Measurements from ENCODE around the gene GNB3.

The GNB3 gene

GRCh38 chr12:6823182-6824084 is 17.3 kb upstream of the GNB3 start:
- DNase-seq (ENCODE audit: low read depth), result no peak
- H3K4me3 ChIP-seq (ENCODE audit: low read depth, low read length), result no peak overlapping the region
- TF ChIP-seq CTCF (IDR thresholded peaks at IDR 0.05; ENCODE audit: control insufficient read depth, extremely low read depth, insufficient read depth), result no peak

GRCh38 chr12:6824085-6824775 is 16.5 kb upstream of the GNB3 start:
- H3K4me3 ChIP-seq (ENCODE audit: low read depth, low read length), result no peak overlapping the region
- no peak for TF ChIP-seq CTCF (IDR thresholded peaks at IDR 0.05; ENCODE audit: control insufficient read depth, extremely low read depth, insufficient read depth)
- DNase-seq (ENCODE audit: low read depth), result no peak

- DNase-seq (ENCODE audit: low read depth), result no peak
- H3K4me3 ChIP-seq (ENCODE audit: low read depth, low read length), result no peak overlapping the region
- TF ChIP-seq CTCF (IDR thresholded peaks at IDR 0.05; ENCODE audit: control insufficient read depth, extremely low read depth, insufficient read depth), result no peak
These were observed 15.8 kb upstream of the GNB3 start for GRCh38 chr12:6824901-6825381.

- H3K4me3 ChIP-seq (ENCODE audit: low read depth, low read length), result no peak overlapping the region
- peak; percentile 47 for DNase-seq (ENCODE audit: low read depth)
- TF ChIP-seq CTCF (IDR thresholded peaks at IDR 0.05; ENCODE audit: control insufficient read depth, extremely low read depth, insufficient read depth), result peak; percentile 95
These were observed 15.2 kb upstream of the GNB3 start for GRCh38 chr12:6825398-6826124.

- no peak overlapping the region for H3K4me3 ChIP-seq (ENCODE audit: low read depth, low read length)
- no peak for DNase-seq (ENCODE audit: low read depth)
- TF ChIP-seq CTCF (IDR thresholded peaks at IDR 0.05; ENCODE audit: control insufficient read depth, extremely low read depth, insufficient read depth), result no peak
These were observed 14.5 kb upstream of the GNB3 start for GRCh38 chr12:6826125-6826733.

GRCh38 chr12:6826734-6827436 is 13.8 kb upstream of the GNB3 start:
- no peak overlapping the region for H3K4me3 ChIP-seq (ENCODE audit: low read depth, low read length)
- DNase-seq (ENCODE audit: low read depth), result no peak
- TF ChIP-seq CTCF (IDR thresholded peaks at IDR 0.05; ENCODE audit: control insufficient read depth, extremely low read depth, insufficient read depth), result no peak
